GM23248 (cell line): ENCODE measurements around the gene IKZF4.

Experiments
- EZH2 ChIP-seq: fragments of 200-600 bp; sonication (generic); IDR thresholded peaks from 2 replicates; pipeline ENCODE4 v1.6.1; 2018; ENCODE audit warnings: antibody characterized with exemption, mild to moderate bottlenecking; ENCODE audit not compliant: insufficient read depth, poor library complexity, severe bottlenecking
- EZH2phosphoT487 ChIP-seq: fragments of 200-600 bp; sonication (generic); IDR thresholded peaks from 2 replicates; pipeline ENCODE4 v1.6.1; 2018; ENCODE audit warnings: antibody characterized with exemption, moderate library complexity, mild to moderate bottlenecking, low read depth; ENCODE audit not compliant: insufficient read depth

DNA sequence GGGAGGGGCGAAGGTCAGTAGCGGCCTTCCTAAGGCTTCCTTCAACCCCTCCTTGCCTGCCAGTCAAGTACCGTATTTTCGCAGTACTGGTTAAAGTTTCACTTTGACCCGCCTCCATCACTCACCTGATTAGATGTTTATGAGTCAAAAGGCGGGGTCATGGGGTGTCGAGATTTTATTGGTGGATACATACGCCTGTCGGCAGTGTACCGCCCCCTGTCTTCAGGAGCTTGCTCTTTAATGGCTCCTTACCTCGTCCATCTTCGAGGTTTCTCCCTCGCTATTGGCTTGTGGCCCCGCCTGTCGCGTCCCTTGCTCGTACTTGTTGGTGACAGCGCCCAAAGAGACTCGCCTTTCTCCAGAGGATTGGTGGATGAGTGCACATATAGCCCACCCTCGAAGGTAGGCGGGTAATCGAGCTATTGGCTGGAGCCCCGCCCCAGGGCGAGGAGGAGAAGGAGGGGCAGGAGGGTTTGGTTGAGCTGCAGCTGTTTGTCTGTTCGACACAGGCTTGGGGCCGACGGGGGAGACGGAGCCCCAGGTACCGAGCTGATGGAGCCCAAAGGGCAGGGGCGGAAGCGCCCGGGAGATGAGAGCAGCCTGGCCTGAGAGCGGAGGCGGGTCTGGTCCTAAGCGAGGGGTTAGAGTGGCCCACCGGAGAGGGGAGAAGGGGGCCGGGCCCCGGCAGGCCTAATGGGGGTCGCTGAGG lies 47.1 kb upstream of the IKZF4 start, which contains the start of gene RAB5B:
- TF ChIP-seq EZH2phosphoT487: no peak
- no peak for TF ChIP-seq EZH2
